DMS114 treated with DMSO at 0.1 percent for 48 hours (cell line): ENCODE data around the gene CFAP54.
"Not testable (repeated sequence)": the region's sequence is repeated elsewhere in the genome, so short reads cannot be mapped to it uniquely, and the experiment has no call there.

Experiments
- DNase-seq: peaks from one replicate; lab custom pipeline; 2025; ENCODE audit not compliant: unreplicated experiment; lab: John Stamatoyannopoulos, UW

CFAP54 gene

GRCh38 chr12:96474206-96474605 lies 15.2 kb upstream of the CFAP54 start:
- DNase-seq, result no peak

- DNase-seq, result no peak
These were observed 11.4 kb upstream of the CFAP54 start for GRCh38 chr12:96478011-96478410.

- no peak for DNase-seq
These were observed 7.3 kb upstream of the CFAP54 start for GRCh38 chr12:96482086-96482485.

GRCh38 chr12:96483116-96483515 lies 6.3 kb upstream of the CFAP54 start:
- no peak for DNase-seq

- DNase-seq, result no peak
These were observed 2.4 kb upstream of the CFAP54 start for GRCh38 chr12:96486751-96487613.

GRCh38 chr12:96487634-96488033 lies 1.7 kb upstream of the CFAP54 start:
- DNase-seq, result no peak

- no peak for DNase-seq
These were observed 3.7 kb downstream of the CFAP54 start for GRCh38 chr12:96493106-96493505.

- not testable (repeated sequence) for DNase-seq
These were observed 4.8 kb downstream of the CFAP54 start for GRCh38 chr12:96494154-96494553.

GRCh38 chr12:96495155-96495554 lies 5.8 kb downstream of the CFAP54 start:
- no peak for DNase-seq

- no peak for DNase-seq
These were observed 6.6 kb downstream of the CFAP54 start for GRCh38 chr12:96495841-96496545.

- no peak for DNase-seq
These were observed 7.6 kb downstream of the CFAP54 start for GRCh38 chr12:96496944-96497343.

- DNase-seq, result no peak
These were observed 8.5 kb downstream of the CFAP54 start for GRCh38 chr12:96497855-96498254.

- no peak for DNase-seq
These were observed 11.3 kb downstream of the CFAP54 start for GRCh38 chr12:96500693-96501092.

GRCh38 chr12:96501133-96501761 lies 11.9 kb downstream of the CFAP54 start:
- no peak for DNase-seq

- no peak for DNase-seq
These were observed 12.5 kb downstream of the CFAP54 start for GRCh38 chr12:96501908-96502307.

- no peak for DNase-seq
These were observed 13.1 kb downstream of the CFAP54 start for GRCh38 chr12:96502477-96502876.

- no peak for DNase-seq
These were observed 13.7 kb downstream of the CFAP54 start for GRCh38 chr12:96502949-96503532.

GRCh38 chr12:96503976-96504375 lies 14.6 kb downstream of the CFAP54 start:
- no peak for DNase-seq

GRCh38 chr12:96506776-96507175 lies 17.4 kb downstream of the CFAP54 start:
- no peak for DNase-seq

- no peak for DNase-seq
These were observed 21.0 kb downstream of the CFAP54 start for GRCh38 chr12:96510306-96510764.

GRCh38 chr12:96513166-96513565 lies 23.8 kb downstream of the CFAP54 start:
- DNase-seq, result no peak
